ENCODE measurements around the gene OPRL1. TPM values are rescaled to one million over a fixed set of nuclear protein-coding genes. Genes with fewer than 3 reads are reported as not detected.

Gene OPRL1
- total RNA-seq, 1 experiment from 2014 or later = 0.33 TPM

GRCh38 chr20:64091770-64092169, 11.9 kb downstream of the OPRL1 start:
- peaks cover 2% of the 10 kb centered on the region for H3K9me3 Mint-ChIP-seq (ENCODE audit: low read depth, unreplicated experiment)
- H3K27me3 Mint-ChIP-seq (ENCODE audit: unreplicated experiment) = peaks cover 78% of the 10 kb centered on the region
- H3K4me1 Mint-ChIP-seq (ENCODE audit: low read depth, unreplicated experiment) = peaks cover 10% of the 10 kb centered on the region
- BruUV-seq (replicated peaks) = no TSS peak
- H3K4me3 Mint-ChIP-seq (ENCODE audit: low read depth, unreplicated experiment) = no peak overlapping the region
- H3K36me3 Mint-ChIP-seq (ENCODE audit: insufficient read depth, unreplicated experiment) = peaks cover 8% of the 10 kb centered on the region
- no peak for DNase-seq
- intact Hi-C loops (cut with micrococcal nuclease; ENCODE audit: unreplicated experiment) = no loop called here
- no peak for TF ChIP-seq CTCF (IDR thresholded peaks at IDR 0.05; ENCODE audit: unreplicated experiment)
- CTCF ChIA-PET = interaction anchor here (0.6 to 0.9 kb wide), 2 partner anchors 9 to 10 kb away, joined by 3 to 4 read pairs; no protein-coding TSS in a partner anchor
- H3K27ac Mint-ChIP-seq (ENCODE audit: unreplicated experiment) = no peak overlapping the region

- CTCF ChIA-PET = interaction anchor here (0.9 kb wide), 1 partner anchor 9 kb away, joined by 3 read pairs; no protein-coding TSS in a partner anchor
- Mint-ChIP-seq H3K9me3 (ENCODE audit: low read depth, unreplicated experiment) (peaks cover 5% of the 10 kb centered on the region), H3K27ac (ENCODE audit: unreplicated experiment) (no peak overlapping the region), H3K4me3 (ENCODE audit: low read depth, unreplicated experiment) (no peak overlapping the region), H3K4me1 (ENCODE audit: low read depth, unreplicated experiment) (peaks cover 10% of the 10 kb centered on the region), H3K36me3 (ENCODE audit: insufficient read depth, unreplicated experiment) (peaks cover 5% of the 10 kb centered on the region), H3K27me3 (ENCODE audit: unreplicated experiment) (peaks cover 78% of the 10 kb centered on the region)
- no peak for TF ChIP-seq CTCF (IDR thresholded peaks at IDR 0.05; ENCODE audit: unreplicated experiment)
- intact Hi-C loops (cut with micrococcal nuclease; ENCODE audit: unreplicated experiment) = no loop called here
- DNase-seq = no peak
- BruUV-seq (replicated peaks) = no TSS peak
Observed at GRCh38 chr20:64092258-64093012, 12.6 kb downstream of the OPRL1 start.

GRCh38 chr20:64093013-64093503, 13.2 kb downstream of the OPRL1 start:
- Mint-ChIP-seq H3K36me3 (ENCODE audit: insufficient read depth, unreplicated experiment) (no peaks in the 10 kb centered on the region), H3K9me3 (ENCODE audit: low read depth, unreplicated experiment) (peaks cover 5% of the 10 kb centered on the region), H3K4me3 (ENCODE audit: low read depth, unreplicated experiment) (no peak overlapping the region), H3K27me3 (ENCODE audit: unreplicated experiment) (peaks cover 78% of the 10 kb centered on the region), H3K27ac (ENCODE audit: unreplicated experiment) (no peak overlapping the region), H3K4me1 (ENCODE audit: low read depth, unreplicated experiment) (peaks cover 10% of the 10 kb centered on the region)
- CTCF ChIA-PET = interaction anchor here (0.6 kb wide), 1 partner anchor 50 kb away, joined by 5 read pairs; no protein-coding TSS in a partner anchor
- intact Hi-C loops (cut with micrococcal nuclease; ENCODE audit: unreplicated experiment) = no loop called here
- BruUV-seq (replicated peaks) = no TSS peak
- no peak for DNase-seq
- TF ChIP-seq CTCF (IDR thresholded peaks at IDR 0.05; ENCODE audit: unreplicated experiment) = no peak

- Mint-ChIP-seq H3K4me3 (ENCODE audit: low read depth, unreplicated experiment) (no peak overlapping the region), H3K4me1 (ENCODE audit: low read depth, unreplicated experiment) (peaks cover 10% of the 10 kb centered on the region), H3K36me3 (ENCODE audit: insufficient read depth, unreplicated experiment) (no peaks in the 10 kb centered on the region), H3K27me3 (ENCODE audit: unreplicated experiment) (peaks cover 77% of the 10 kb centered on the region), H3K27ac (ENCODE audit: unreplicated experiment) (no peak overlapping the region), H3K9me3 (ENCODE audit: low read depth, unreplicated experiment) (peaks cover 5% of the 10 kb centered on the region)
- DNase-seq = no peak
- no peak for TF ChIP-seq CTCF (IDR thresholded peaks at IDR 0.05; ENCODE audit: unreplicated experiment)
- intact Hi-C loops (cut with micrococcal nuclease; ENCODE audit: unreplicated experiment) = no loop called here
- no TSS peak for BruUV-seq (replicated peaks)
- CTCF ChIA-PET = no interaction called here
Observed at GRCh38 chr20:64095455-64095854, 15.6 kb downstream of the OPRL1 start.
